ENCODE data around the gene CRYGB. TPM values are rescaled to one million over a fixed set of nuclear protein-coding genes. Genes with fewer than 3 reads are reported as not detected.
A peak's percentile ranks its signal among the peaks of the same experiment; 100 is the strongest.

CRYGB gene
- total RNA-seq, 1 donor = not detected

DNA sequence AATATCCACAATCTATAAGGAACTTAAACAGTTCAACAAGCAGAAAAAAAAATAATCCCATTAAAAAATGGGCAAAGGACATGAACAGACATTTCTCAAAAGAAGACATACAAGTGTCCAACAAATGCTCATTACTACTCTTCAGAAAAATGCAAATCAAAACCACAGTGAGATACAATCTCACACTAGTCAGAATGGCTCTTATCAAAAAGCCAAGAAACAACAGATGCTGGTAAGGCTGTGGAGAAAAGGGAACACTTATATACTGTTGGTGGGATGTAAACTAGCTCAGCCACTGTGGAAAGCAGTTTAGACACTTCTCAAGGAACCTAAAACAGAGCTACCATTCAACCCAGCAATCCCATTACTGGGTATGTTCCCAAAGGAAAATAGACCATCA lies 7.2 kb upstream of the CRYGB start:
- DNase-seq (ENCODE audit: low read depth) = no peak
- H3K4me3 ChIP-seq (ENCODE audit: low read depth, low read length) = no peak overlapping the region
- TF ChIP-seq, protein P1, sequence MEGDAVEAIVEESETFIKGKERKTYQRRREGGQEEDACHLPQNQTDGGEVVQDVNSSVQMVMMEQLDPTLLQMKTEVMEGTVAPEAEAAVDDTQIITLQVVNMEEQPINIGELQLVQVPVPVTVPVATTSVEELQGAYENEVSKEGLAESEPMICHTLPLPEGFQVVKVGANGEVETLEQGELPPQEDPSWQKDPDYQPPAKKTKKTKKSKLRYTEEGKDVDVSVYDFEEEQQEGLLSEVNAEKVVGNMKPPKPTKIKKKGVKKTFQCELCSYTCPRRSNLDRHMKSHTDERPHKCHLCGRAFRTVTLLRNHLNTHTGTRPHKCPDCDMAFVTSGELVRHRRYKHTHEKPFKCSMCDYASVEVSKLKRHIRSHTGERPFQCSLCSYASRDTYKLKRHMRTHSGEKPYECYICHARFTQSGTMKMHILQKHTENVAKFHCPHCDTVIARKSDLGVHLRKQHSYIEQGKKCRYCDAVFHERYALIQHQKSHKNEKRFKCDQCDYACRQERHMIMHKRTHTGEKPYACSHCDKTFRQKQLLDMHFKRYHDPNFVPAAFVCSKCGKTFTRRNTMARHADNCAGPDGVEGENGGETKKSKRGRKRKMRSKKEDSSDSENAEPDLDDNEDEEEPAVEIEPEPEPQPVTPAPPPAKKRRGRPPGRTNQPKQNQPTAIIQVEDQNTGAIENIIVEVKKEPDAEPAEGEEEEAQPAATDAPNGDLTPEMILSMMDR (IDR thresholded peaks at IDR 0.05; ENCODE audit: insufficient read depth, low read depth, low read length) = no peak

DNA sequence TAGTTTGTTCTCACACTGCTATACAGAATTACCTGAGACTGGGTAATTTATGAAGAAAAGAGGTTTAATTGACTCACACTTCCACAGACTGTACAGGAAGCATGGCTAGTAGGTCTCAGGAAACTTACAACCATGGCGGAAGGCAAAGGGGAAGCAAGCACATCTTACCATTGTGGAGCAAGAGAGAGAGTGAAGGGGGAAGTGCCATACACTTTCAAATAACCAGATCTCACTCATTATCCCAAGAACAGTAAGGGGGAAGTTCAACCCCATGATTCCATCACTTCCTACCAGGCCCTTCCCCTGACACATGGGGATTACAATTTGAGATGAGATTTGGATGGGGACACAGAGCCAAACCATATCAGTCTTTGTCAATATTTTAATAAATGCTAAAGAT lies 5.0 kb upstream of the CRYGB start:
- DNase-seq (ENCODE audit: low read depth) = no peak
- TF ChIP-seq, protein P1 (IDR thresholded peaks at IDR 0.05; ENCODE audit: insufficient read depth, low read depth, low read length) = no peak
- H3K4me3 ChIP-seq (ENCODE audit: low read depth, low read length) = no peak overlapping the region

DNA sequence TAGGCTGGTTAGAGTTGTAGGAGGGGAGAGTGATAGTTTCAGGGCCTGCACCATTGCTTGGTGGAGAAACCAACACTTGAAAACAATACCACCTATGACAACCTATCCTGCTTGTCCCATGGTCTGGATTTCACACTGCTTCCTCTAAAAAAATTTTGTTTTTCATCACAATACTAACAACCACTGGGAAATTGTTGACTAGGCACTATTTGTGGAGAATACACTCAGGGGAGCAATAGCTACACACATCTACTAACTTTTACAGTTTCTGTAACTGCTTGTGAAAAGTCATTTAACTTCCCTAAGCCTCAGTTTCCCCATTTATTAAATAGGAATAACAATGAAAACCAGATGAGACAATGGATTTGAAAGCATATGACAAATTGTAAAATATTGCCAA lies 4.1 kb upstream of the CRYGB start:
- TF ChIP-seq, protein P1 (IDR thresholded peaks at IDR 0.05; ENCODE audit: insufficient read depth, low read depth, low read length) = no peak
- no peak overlapping the region for H3K4me3 ChIP-seq (ENCODE audit: low read depth, low read length)
- no peak for DNase-seq (ENCODE audit: low read depth)

DNA sequence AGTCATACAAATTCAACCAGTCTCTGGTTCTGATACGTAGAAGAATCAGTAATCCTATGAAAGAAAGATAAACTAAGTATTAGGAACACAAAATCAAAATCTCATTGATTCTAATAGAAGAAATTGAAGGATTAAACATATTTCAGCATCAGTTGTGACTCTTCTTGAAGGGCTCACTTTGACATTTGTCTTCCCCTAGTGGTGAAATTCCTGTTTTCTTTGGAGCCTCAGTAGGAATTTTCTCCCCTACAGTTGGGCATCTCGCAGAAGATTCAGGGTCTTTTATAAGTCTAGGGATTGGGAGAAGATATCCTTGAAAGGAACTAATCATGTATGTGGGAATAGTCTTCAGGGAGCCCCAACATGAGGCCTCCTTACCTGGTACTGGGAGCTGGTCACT lies 2.8 kb upstream of the CRYGB start:
- DNase-seq (ENCODE audit: low read depth) = no peak
- no peak overlapping the region for H3K4me3 ChIP-seq (ENCODE audit: low read depth, low read length)
- TF ChIP-seq, protein P1 (IDR thresholded peaks at IDR 0.05; ENCODE audit: insufficient read depth, low read depth, low read length) = peak; percentile 21

DNA sequence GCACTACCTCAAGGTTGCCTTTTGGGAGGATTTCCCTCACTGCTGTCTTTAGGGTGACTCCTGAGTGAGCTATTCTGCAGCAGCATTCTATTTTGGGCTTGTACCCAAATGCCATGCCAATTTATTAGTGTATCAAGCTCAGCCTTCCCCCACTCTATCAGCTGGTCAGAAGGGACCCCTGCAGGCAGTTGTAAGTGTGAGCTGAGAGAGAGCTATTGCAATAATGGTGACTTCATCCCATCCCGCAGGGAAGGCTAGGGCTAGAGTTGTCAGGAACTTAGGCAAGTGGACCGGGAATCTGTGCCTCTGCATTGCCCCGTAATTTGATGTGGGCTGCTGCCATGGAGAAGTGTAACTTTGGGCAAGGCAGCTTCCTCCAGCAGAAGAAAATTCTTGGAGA lies 1.8 kb upstream of the CRYGB start:
- no peak for DNase-seq (ENCODE audit: low read depth)
- H3K4me3 ChIP-seq (ENCODE audit: low read depth, low read length) = no peak overlapping the region
- TF ChIP-seq, protein P1 (IDR thresholded peaks at IDR 0.05; ENCODE audit: insufficient read depth, low read depth, low read length) = no peak

DNA sequence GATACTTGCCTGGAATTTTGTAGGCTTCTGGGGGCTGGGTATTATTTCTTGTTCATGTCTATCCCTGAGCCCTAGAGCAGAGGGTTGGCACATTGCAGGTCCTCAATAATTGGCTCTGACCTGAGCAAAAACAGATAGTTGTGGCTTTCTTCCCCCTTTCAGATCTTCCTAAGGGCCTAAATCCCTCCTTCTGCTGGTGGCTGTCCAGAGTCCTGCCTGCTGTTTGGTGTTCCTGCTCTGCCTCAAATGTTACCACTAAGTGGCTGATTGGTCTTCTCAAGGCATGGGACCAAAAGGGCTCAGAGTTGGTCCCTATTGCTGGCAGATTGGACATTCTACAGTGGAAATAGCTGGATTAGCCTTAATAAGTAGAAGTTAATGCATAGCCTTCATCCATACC lies 1.1 kb upstream of the CRYGB start:
- no peak for DNase-seq (ENCODE audit: low read depth)
- H3K4me3 ChIP-seq (ENCODE audit: low read depth, low read length) = no peak overlapping the region
- TF ChIP-seq, protein P1 (IDR thresholded peaks at IDR 0.05; ENCODE audit: insufficient read depth, low read depth, low read length) = no peak
